ENCODE data around the gene TCIRG1. TPM values are rescaled to one million over a fixed set of nuclear protein-coding genes. Genes with fewer than 3 reads are reported as not detected.

The TCIRG1 gene
- total and polyA plus RNA-seq, 2 of the 13 experiments (the other 11 are each of a cell fraction or from before 2014, with no cell fraction given) = 48.0 to 69.6 TPM

DNA sequence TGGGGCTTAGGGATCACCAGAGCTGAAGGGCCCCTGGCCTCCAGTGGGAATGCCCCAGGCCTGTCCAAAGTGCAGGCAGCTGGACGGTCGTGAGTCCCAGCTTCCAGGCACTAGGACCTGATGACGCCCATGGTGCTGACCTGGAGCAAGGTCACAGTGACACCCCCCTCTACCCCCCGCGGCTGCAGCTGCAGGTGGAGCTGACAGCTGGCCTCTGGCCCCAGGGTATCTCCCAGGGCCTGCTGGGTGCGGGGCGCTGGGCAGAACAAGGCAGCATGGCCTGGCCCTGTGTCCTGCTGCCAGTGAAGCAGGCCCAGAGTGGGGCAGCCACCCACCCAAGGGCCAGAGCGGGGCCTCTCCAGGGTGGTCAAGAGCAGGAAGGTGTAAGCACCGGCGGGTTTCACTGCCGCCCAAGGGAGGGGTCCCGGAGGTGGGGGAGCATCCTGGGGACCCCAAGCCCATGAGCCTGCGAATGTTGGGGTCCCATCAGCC, 553 bp upstream of the TCIRG1 start (continued):
- TF ChIP-seq MXD3 (CRISPR knock-in tag; IDR thresholded peaks at IDR 0.05) (peak; percentile 69; the same call in 1 of the 2 replicates), RARA (CRISPR knock-in tag; IDR thresholded peaks at IDR 0.05) (peak; percentile 95), ZNF225 (CRISPR knock-in tag; IDR thresholded peaks at IDR 0.05) (no peak), ZNF549 (CRISPR knock-in tag; IDR thresholded peaks at IDR 0.05) (no peak), PRDM15 (CRISPR knock-in tag; IDR thresholded peaks at IDR 0.05) (no peak), DZIP1 (CRISPR knock-in tag; IDR thresholded peaks at IDR 0.05) (no peak), ZNF431 (CRISPR knock-in tag; IDR thresholded peaks at IDR 0.05; ENCODE audit: borderline replicate concordance, low read depth) (peak; percentile 94), POGZ (CRISPR knock-in tag; IDR thresholded peaks at IDR 0.05) (peak; percentile 88), ZNF639 (CRISPR knock-in tag; conservative IDR thresholded peaks at IDR 0.05) (0 out of 2 replicates have a peak, but pooled peaks have one; percentile 42), ZNF12 (CRISPR knock-in tag; IDR thresholded peaks at IDR 0.05) (peak; percentile 43; the same call in 1 of the 2 replicates), ZNF891 (CRISPR knock-in tag; IDR thresholded peaks at IDR 0.05) (no peak), GATAD2A (CRISPR knock-in tag; IDR thresholded peaks at IDR 0.05) (peak; percentile 91), ZNF335 (CRISPR knock-in tag; IDR thresholded peaks at IDR 0.05) (peak; percentile 81; the same call in 1 of the 2 replicates), SIX4 (CRISPR knock-in tag; IDR thresholded peaks at IDR 0.05) (peak; percentile 79), ZNF780A (CRISPR knock-in tag; IDR thresholded peaks at IDR 0.05) (peak; percentile 89), ZFP37 (CRISPR knock-in tag; IDR thresholded peaks at IDR 0.05; ENCODE audit: borderline replicate concordance) (no peak), PBX2 (CRISPR knock-in tag; IDR thresholded peaks at IDR 0.05) (peak; percentile 64), MIER2 (CRISPR knock-in tag; IDR thresholded peaks at IDR 0.05) (peak; percentile 54; the same call in 1 of the 2 replicates), SMC3 (IDR thresholded peaks at IDR 0.05; ENCODE audit: low read length) (no peak), ZNF256 (CRISPR knock-in tag; conservative IDR thresholded peaks at IDR 0.05) (0 out of 2 replicates have a peak, but pooled peaks have one; percentile 42)
- TF ChIP-seq, protein P1, sequence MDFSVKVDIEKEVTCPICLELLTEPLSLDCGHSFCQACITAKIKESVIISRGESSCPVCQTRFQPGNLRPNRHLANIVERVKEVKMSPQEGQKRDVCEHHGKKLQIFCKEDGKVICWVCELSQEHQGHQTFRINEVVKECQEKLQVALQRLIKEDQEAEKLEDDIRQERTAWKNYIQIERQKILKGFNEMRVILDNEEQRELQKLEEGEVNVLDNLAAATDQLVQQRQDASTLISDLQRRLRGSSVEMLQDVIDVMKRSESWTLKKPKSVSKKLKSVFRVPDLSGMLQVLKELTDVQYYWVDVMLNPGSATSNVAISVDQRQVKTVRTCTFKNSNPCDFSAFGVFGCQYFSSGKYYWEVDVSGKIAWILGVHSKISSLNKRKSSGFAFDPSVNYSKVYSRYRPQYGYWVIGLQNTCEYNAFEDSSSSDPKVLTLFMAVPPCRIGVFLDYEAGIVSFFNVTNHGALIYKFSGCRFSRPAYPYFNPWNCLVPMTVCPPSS (IDR thresholded peaks at IDR 0.05) = no peak

Measured in HepG2 (cell line).